ENCODE data around the gene TMUB1.

The TMUB1 gene

DNA sequence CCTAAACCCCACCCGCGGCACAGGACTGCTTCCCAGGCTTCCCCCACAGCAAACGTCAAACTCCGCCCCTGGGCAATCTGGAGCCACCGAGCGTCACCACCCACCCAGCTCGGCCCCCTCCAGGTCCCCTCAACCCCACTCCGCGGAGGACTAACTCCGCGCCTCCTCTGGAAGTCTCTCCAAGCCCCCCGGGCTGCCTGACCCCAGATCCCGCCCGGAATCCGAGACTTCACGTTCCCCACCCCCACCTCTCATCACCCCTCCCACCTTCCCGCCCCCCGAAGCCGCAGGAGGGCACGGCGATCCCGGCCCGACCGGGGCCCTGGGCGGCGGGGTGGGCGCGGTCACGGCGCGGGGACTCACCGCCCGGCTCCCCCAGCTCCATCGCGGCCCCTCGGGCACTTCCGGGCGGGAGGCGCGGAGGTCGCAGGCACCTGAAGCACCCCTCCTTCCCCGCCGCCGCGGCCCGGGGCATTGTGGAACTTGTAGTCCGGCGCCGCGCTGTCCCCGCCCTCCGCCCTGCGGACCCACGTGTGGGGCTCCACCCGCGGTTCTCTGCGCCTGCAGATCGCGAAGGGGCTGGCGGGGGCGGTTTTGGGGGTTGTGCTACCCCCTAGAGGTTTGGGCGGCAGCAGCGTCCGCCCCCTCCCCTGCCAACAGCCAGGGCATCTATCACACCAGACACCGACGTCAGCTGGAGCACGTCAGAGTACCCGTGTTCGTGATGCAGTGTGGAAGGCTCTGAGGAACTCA, at the start of gene TMUB1:
TMUB1 (minus strand) TSS at position 423 of the 753 bp plus-strand sequence. CDS start 930 bp downstream, outside the sequence.
- peak; percentile 74 to 77 for DNase-seq (ENCODE audit: low read depth in 2 of 2)

DNA sequence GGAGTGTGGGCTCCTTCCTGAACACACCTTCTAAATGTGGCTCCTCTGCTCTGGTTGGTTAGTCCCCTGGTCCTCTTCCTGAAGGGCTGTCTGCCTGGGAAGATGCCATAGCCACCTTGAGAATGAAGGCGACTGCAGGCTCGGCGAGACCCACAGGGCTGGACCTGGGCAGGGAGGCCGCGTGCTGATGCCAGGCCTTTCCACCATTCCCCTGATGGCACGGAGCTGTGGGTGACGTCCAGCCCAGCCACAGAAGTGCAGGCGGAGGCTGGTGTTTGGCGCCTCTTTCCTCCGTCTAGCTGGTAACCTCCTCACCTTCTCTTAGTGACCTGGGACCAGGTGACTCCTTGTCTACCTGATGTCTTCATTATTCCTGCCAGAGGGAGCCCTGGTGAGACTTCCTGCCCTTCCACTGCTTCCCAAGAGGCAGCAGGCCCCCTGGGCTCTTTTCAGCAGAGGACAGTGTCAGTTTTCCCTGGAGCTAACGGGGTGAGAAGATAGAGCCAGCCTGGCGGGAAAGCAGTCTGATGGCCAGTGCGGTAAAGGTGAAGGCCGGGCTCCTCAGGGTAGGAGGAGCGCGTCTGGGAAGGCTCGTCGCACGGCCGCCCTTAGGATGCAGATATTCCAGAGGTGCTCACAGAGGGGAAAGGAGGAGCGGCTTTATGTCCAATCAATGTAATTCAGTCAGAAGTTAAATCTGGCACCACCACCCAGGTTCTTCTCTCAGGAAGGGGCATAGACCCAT, 49.3 kb upstream of the TMUB1 start:
- no peak for DNase-seq (ENCODE audit: low read depth in 2 of 2)

DNA sequence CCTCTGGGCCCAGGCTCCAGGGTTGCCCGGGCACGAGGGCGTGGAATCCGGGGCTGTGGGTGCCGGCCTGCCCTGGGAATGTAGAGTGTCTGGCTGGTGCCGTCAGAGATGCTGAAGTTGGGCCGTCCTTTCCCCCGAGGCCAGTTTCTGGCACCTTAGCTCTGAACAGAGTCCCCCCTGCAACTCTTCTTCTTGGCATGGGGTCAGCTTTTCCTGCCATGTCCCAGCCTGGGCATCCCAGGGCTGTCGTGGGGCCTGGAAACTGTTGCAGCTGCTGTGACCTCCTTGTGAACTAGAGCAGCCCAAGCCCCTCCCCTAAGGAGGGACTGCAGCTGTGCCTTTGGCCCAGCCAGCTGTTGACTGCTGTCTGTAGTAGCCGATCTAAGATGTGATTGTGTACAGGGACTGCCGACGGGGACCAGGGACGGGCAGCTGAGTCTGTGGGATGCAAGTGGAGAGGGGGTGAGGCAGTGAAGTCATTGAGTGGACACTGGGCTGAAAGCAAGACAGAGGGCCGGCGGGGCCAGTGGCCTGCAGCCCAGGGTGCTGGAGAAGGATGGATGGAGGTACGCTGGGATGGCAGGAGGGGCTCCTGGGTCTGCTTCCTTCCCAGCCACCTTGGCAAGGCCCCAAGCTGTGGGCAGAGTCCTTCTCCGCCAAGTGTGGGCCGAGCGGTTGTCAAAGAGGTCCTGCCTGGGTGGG, 48.5 kb upstream of the TMUB1 start:
- no peak for DNase-seq (ENCODE audit: low read depth in 2 of 2)

- DNase-seq (ENCODE audit: low read depth in 2 of 2) = no peak
These were observed 47.9 kb upstream of the TMUB1 start for GRCh38 chr7:151131224-151131591.

DNA sequence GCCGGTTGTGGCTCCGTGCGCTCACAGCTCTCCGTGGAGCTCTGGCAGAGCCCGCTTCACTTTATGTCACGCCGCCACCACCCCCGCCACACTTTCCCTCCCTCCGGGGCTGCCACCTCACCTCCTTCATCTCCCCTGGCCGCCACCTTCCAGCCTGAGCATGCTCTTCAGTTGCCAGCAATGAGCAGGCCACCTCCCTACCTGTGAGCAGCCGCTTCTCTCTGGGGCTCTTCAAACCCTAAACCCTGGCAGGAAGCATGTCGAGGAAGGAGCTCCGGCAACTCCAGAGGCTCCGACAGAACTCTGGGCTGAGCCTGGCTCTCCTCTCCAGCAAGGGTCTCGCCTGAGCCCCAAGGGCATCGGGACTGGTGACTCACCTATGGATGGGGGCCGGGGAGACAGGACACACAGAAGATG, 47.5 kb upstream of the TMUB1 start:
- no peak for DNase-seq (ENCODE audit: low read depth in 2 of 2)

DNA sequence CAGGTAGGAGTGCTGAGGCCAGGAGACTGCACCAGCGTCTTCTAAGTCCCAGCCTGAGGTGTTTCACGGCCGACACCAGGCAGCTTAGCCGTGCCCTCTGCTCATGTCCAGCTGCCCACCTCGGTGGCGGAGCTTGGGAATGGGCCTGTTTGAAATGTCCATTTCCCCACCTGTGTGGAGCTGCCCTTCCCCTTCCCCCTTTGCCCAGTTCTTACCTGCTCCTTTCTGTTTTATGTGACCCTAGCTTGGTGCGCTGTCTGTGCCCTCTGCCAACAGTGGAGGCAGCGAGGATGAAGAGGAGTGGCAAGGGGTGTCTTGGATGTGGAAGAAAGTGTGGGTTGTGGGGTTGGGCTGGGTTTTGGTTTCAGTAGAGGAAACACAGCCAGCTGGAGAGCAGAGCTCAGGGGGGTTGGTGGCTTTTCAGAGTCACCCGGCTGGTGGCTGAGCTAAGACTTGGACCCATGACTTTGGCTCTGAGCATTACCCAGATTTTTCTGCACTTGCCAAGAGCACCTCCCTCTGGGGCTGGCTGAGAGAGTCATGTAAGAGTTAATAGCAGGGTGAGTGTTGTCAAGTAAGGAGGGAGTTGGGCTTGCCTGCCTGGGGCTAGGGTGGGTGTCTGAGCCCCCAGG, 46.8 kb upstream of the TMUB1 start:
- DNase-seq (ENCODE audit: low read depth in 2 of 2) = no peak

GRCh38 chr7:151129117-151129959, 46.0 kb upstream of the TMUB1 start:
- no peak for DNase-seq (ENCODE audit: low read depth in 2 of 2)

DNA sequence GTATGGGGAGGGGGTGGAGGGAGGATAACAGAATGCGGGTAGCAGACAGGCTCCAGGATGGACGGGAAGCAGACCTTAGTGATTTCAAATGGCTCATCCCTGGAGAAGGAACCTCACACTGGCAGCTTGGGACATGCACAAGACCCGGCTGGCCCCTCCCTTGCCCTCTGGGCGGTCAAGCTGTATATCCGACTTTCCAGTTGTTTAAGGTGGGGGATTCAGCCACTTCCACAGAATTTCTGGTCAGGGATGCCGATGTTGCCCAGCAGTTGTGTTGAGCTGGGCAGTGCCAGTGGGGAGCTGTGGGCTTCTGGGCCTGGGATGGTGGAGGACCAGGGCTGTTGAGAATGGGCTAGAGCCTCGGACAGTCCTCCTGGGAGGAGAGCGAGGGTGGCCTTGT, 45.4 kb upstream of the TMUB1 start:
- no peak for DNase-seq (ENCODE audit: low read depth in 2 of 2)

GRCh38 chr7:151128144-151128543, 44.9 kb upstream of the TMUB1 start:
- no peak for DNase-seq (ENCODE audit: low read depth in 2 of 2)

GRCh38 chr7:151126491-151127137, 43.3 kb upstream of the TMUB1 start:
- DNase-seq (ENCODE audit: low read depth in 2 of 2) = no peak

- DNase-seq (ENCODE audit: low read depth in 2 of 2) = no peak
These were observed 42.7 kb upstream of the TMUB1 start for GRCh38 chr7:151125846-151126481.

- DNase-seq (ENCODE audit: low read depth in 2 of 2) = no peak
These were observed 42.2 kb upstream of the TMUB1 start for GRCh38 chr7:151125470-151125845.

DNA sequence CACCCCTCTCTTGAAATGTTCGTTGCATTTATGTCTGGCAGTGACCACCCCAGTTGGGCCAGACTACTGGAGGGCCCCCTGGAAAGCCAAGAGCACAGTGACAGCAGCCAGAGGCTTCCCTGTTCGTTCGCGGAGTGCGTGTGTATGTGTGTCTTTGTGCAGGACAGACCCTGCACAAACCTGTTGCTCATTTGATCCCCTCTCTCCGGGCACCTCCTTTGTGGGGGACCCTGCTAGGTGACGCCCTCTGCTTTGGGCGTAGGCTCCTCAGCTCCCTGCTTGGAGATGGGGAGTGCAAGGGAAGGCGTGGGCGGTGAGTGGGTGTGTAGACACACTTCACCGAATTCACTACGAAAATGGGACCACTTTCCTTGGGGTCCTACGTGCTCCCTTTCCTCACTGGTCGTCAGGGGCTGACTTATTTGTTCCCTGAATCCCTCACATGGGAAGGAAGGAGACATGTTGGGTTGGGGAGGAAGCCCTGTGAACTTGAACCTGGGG, 41.7 kb upstream of the TMUB1 start:
- DNase-seq (ENCODE audit: low read depth in 2 of 2) = no peak

- DNase-seq (ENCODE audit: low read depth in 2 of 2) = no peak
These were observed 41.2 kb upstream of the TMUB1 start for GRCh38 chr7:151124481-151124880.

DNA sequence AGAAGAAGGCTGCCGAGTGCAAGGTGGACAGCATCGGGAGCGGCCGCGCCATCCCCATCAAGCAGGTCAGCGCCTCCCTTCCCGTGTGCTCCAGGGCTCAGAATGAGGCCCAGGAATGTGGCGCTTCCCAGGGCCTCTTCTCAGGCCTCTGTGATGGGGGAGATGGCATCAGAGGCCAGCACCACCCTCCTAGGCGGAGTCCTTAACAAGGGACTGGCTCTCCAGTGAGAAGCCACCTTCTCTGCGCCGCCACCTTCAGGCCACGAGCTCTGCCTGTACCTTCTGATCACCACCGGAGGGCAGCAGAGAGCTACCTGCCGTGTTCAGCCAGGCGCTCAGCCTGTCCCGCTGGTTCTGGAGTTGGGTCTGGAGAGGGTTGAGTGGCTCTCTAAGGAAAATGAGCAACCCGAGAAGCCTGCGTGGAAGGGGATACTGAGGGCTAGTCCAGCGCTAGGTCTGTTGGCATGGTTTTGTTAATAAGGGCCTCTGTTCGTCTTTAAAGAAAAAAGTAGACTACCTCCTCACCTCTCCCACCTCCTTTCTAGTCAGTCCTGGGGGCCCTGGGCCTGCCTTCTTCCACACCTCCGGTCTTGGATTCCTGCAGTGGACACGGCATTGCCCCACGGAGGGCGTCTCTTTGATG, 40.6 kb upstream of the TMUB1 start:
- DNase-seq (ENCODE audit: low read depth in 2 of 2) = peak; percentile 74 to 81

GRCh38 chr7:151123158-151123821, 40.0 kb upstream of the TMUB1 start:
- DNase-seq (ENCODE audit: low read depth in 2 of 2) = no peak

GRCh38 chr7:151122796-151123157, 39.5 kb upstream of the TMUB1 start:
- DNase-seq (ENCODE audit: low read depth in 2 of 2) = no peak

DNA sequence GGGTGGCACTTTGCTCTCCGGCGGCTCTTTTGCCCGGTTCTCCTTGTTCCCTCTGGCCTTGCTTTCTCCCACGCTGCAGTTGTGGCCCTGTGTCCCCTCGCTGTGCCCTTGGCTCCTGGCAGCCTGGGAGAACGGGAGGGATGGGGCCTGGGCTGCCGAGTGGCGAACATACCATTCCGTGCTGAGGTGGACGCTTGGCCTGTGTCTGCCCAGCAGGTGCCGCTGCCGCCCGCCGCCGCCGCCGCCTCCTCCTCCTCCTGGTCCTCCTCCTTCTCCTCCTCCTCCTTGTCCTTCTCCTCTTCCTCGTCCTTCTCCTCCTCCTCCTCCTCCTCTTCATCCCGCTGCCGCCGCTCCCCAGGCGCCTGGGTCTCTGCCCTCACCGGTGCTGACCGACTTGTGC, 39.0 kb upstream of the TMUB1 start:
- no peak for DNase-seq (ENCODE audit: low read depth in 2 of 2)
